Psoas muscle (tissue), 8 donors: ENCODE results near the gene PCDHA4. TPM values are rescaled to one million over a fixed set of nuclear protein-coding genes. Genes with fewer than 3 reads are reported as not detected.

ENCODE experiments used
- ATAC-seq, 4 donors: fragments of 200-7000 bp; cut with Tn5 transposase; one replicate each; pipeline ENCODE4 v1.9.1; 2020; ENCODE audit warnings: moderate library complexity in 3 of 4, mild to moderate bottlenecking in 2 of 4
- DNase-seq, 2 donors: peaks; one replicate each; pipeline ENCODE4 v3.0.0-alpha.2; 2020
- H3K27ac ChIP-seq: fragments of 200-600 bp; one replicate; pipeline ENCODE4 v1.8.0; 2022
- H3K27me3 ChIP-seq, 3 donors: fragments of 200-600 bp in 1 of 3; one replicate each; pipeline versions ENCODE4 v1.6.1 to v1.8.0; 2013 to 2022; ENCODE audit warnings: low read length in 2 of 3, mild to moderate bottlenecking in 2 of 3, moderate library complexity in 1 of 3; ENCODE audit not compliant: insufficient read depth in 3 of 3
- H3K36me3 ChIP-seq, 2 donors: fragments of 200-600 bp in 1 of 2; one replicate each; pipeline versions ENCODE4 v1.6.1 to v1.8.0; 2013 to 2022; ENCODE audit warnings: low read depth in 1 of 2, mild to moderate bottlenecking in 1 of 2, moderate library complexity in 1 of 2; ENCODE audit not compliant: insufficient read depth in 1 of 2
- H3K4me1 ChIP-seq: fragments of 200-600 bp; one replicate; pipeline ENCODE4 v1.8.0; 2022
- H3K4me3 ChIP-seq: fragments of 200-600 bp; one replicate; pipeline ENCODE4 v1.8.0; 2022; ENCODE audit warnings: mild to moderate bottlenecking
- H3K9me3 ChIP-seq: fragments of 200-600 bp; one replicate; pipeline ENCODE4 v1.8.0; 2022
- WGBS, 3 donors: extraction: QIAGEN DNeasy Blood & Tissue Kit; methylation state at CpG; one replicate each; pipeline versions ENCODE4 v1.1.6 to v1.1.7; 2013; 5-methylcytosine and 5-hydroxymethylcytosine counted together
- intact Hi-C, 2 donors: fragments of 100-400 bp; cut with DNase I; formaldehyde crosslinking; loops; one replicate each; pipeline versions ENCODE4 v1.11.0 to v1.14.2; 2022
- polyA plus RNA-seq, 3 donors: library from polyadenylated mRNA; stranded (reverse); fragments of 200-250 nt; gene quantifications; one replicate each; pipeline ENCODE4 v1.2.3, GENCODE V29; 2013
- total RNA-seq, 4 donors: library from RNA; stranded (reverse); fragmentation: NEBNext Ultra II Directional in 2 of 4; extraction: Animal tissue kit (Norgen Biotek cat#: 25700) in 2 of 4; gene quantifications; one replicate each; pipeline versions ENCODE4 v1.2.1 to v1.2.4, GENCODE V29; 2021 to 2023
- TF ChIP-seq, protein P1 (sequence below): fragments of 200-600 bp; IDR thresholded peaks from one replicate; pipeline ENCODE4 v1.8.0; 2022; ENCODE audit warnings: antibody characterized with exemption
- donor health status: healthy with polysubstance abuse.
- donor health status: DM: no; HTN: no; CAD: no; lungs with moderate emphysema.
- donor health status: Bipolar disorder and iron deficiency.
- donor health status: healthy.
- donor health status: DM: yes; HTN: yes; CAD: no.
- donor health status: DM: no; HTN: no; CAD: no.
- donor health status: DM: no; HTN: no; CAD: no.
- donor health status: DM: yes; HTN: yes; CAD: no.

PCDHA4 gene
- total and polyA plus RNA-seq, 7 donors: 0.01 to 0.08 (median 0.06) TPM; not detected in 2

DNA sequence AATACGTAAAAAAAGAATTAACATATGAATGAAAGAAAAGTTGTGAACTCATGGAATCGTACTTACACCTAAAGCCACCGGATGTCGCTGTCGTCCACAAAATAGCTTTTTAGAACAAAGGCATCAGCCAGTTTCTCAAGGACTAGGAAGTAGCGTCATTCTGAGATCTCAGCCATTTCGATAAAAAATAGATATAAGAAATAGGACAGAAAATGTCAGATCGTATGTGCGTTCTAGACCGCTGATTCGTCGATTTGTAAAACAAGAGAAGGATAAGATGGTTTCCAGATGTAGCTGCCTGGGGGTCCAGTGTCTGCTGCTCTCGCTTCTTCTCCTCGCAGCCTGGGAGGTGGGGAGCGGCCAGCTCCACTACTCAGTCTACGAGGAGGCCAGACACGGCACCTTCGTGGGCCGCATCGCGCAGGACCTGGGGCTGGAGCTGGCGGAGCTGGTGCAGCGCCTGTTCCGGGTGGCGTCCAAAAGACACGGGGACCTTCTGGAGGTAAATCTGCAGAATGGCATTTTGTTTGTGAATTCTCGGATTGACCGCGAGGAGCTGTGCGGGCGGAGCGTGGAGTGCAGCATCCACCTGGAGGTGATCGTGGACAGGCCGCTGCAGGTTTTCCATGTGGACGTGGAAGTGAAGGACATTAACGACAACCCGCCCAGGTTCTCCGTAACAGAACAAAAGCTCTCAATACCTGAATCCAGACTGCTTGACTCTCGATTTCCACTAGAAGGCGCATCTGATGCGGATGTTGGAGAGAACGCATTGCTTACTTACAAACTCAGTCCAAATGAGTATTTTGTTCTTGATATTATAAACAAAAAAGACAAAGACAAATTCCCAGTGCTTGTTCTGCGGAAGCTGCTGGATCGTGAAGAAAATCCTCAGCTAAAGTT is 49.2 kb downstream of the PCDHA4 start, which contains the start of gene PCDHA10:
Gene PCDHA10, plus strand, starts transcription at position 126 of the 903 bp plus-strand sequence. Its CDS starts 152 bp downstream, at position 278.
- Histone ChIP-seq H3K36me3 (no peaks in the 10 kb centered on the region), H3K27me3 (peaks cover 0 to 14% (median 4%) of the 10 kb centered on the region in 3 donors), H3K27ac (no peak within 1 kb of the TSS), H3K9me3 (peaks cover 2% of the 10 kb centered on the region), H3K4me1 (no peaks in the 10 kb centered on the region), H3K4me3 (no peak within 1 kb of the TSS)
- WGBS, 3 donors: 18 to 19% methylated on average over 31 to 44 of the region's 44 CpGs; no CpG with 5 or more reads in 1 of the 3 donors
- DNase-seq (no peak), ATAC-seq (no peak)
- intact Hi-C loops: no loop called here
- TF ChIP-seq, protein P1, sequence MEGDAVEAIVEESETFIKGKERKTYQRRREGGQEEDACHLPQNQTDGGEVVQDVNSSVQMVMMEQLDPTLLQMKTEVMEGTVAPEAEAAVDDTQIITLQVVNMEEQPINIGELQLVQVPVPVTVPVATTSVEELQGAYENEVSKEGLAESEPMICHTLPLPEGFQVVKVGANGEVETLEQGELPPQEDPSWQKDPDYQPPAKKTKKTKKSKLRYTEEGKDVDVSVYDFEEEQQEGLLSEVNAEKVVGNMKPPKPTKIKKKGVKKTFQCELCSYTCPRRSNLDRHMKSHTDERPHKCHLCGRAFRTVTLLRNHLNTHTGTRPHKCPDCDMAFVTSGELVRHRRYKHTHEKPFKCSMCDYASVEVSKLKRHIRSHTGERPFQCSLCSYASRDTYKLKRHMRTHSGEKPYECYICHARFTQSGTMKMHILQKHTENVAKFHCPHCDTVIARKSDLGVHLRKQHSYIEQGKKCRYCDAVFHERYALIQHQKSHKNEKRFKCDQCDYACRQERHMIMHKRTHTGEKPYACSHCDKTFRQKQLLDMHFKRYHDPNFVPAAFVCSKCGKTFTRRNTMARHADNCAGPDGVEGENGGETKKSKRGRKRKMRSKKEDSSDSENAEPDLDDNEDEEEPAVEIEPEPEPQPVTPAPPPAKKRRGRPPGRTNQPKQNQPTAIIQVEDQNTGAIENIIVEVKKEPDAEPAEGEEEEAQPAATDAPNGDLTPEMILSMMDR: no peak

DNA sequence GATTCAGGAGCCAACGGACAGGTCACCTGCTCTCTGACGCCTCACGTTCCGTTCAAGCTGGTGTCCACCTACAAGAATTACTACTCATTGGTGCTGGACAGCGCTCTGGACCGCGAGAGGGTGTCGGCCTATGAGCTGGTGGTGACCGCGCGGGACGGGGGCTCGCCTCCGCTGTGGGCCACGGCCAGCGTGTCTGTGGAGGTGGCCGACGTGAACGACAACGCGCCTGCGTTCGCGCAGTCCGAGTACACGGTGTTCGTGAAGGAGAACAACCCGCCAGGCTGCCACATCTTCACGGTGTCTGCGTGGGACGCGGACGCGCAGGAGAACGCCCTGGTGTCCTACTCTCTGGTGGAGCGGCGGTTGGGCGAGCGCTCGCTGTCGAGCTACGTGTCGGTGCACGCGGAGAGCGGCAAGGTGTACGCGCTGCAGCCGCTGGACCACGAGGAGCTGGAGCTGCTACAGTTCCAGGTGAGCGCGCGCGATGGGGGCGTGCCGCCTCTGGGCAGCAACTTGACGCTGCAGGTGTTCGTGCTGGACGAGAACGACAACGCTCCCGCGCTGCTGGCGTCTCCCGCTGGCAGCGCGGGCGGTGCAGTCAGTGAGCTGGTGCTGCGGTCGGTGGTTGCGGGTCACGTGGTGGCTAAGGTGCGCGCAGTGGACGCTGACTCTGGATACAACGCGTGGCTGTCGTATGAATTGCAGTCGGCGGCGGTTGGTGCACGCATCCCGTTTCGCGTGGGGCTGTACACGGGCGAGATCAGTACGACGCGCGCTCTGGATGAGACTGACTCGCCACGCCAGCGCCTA is 50.5 kb downstream of the PCDHA4 start:
- Histone ChIP-seq H3K27me3 (peaks cover 0 to 19% (median 6%) of the 10 kb centered on the region in 3 donors), H3K4me3 (no peak overlapping the region), H3K36me3 (no peaks in the 10 kb centered on the region), H3K4me1 (no peaks in the 10 kb centered on the region), H3K27ac (no peak overlapping the region), H3K9me3 (peaks cover 2% of the 10 kb centered on the region)
- WGBS, 3 donors: 48 to 60% methylated on average over 74 to 94 of the region's 94 CpGs; no CpG with 5 or more reads in 1 of the 3 donors
- intact Hi-C loops: no loop called here
- no peak for DNase-seq
- ATAC-seq: no peak
- TF ChIP-seq, protein P1: no peak

DNA sequence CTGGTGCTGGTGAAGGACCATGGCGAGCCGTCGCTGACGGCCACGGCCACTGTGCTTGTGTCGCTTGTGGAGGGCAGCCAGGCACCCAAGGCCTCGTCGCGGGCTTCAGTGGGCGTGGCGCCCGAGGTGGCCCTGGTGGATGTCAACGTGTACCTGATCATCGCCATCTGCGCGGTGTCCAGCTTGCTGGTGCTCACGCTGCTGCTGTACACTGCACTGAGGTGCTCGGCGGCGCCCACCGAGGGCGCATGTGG is 51.0 kb downstream of the PCDHA4 start:
- TF ChIP-seq, protein P1: no peak
- WGBS, 3 donors: 55% methylated on average over 22 of the region's 22 CpGs; no CpG with 5 or more reads in 2 of the 3 donors
- H3K4me1 ChIP-seq: no peaks in the 10 kb centered on the region
- no peak overlapping the region for H3K4me3 ChIP-seq
- peaks cover 0 to 19% (median 6%) of the 10 kb centered on the region in 3 donors for H3K27me3 ChIP-seq
- H3K36me3 ChIP-seq: no peaks in the 10 kb centered on the region
- H3K9me3 ChIP-seq: peaks cover 4% of the 10 kb centered on the region
- no peak overlapping the region for H3K27ac ChIP-seq
- ATAC-seq (no peak), DNase-seq (peak; percentile 11 to 46)
- intact Hi-C loops: no loop called here

DNA sequence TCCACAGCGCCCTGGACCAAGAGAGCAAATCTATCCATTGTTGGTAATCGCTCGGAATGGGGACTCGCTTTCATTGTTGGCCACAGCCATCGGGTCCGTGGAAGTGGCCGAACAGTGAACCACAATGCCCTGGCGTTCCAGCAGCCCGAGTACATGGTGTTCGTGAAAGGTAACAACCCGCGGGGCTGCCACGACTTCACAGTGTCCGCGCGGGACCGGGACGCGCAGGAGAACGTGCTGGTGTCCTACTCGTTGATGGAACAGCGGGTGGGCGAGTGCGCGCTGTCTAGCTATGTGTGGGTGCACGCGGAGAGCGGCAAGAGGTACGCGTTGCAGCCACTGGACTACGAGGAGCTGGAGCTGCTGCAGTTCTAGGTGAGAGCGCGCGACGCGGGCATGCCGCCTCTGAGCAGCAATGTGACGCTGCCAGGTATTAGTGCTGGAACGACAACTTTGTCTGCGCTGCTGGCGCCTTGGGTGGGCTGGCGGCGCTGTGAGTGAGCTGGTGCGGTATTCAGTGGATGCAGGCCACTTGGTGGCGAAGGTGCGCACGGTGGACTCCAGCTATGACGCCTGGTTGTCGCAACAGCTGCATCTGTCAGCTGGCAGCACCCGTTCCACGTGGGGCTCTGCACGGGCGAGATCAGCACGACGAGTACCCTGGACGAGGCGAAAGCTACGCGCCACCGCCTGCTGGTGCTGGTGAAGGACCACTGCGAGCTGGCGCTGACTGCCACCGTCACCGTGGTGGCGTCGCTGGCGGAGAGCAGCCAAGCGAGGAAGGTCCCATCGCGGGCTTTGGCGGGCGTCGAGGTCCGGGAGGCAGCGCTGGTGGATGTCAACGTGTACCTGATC is 55.8 kb downstream of the PCDHA4 start:
- intact Hi-C loops: no loop called here

More for the DNA sequence above, 55.8 kb downstream of the PCDHA4 start:
- Histone ChIP-seq H3K27me3 (peaks cover 0 to 5% (median 4%) of the 10 kb centered on the region in 3 donors), H3K36me3 (no peaks in the 10 kb centered on the region), H3K4me3 (no peak overlapping the region), H3K27ac (no peak overlapping the region), H3K4me1 (no peaks in the 10 kb centered on the region), H3K9me3 (peaks cover 4% of the 10 kb centered on the region)
- DNase-seq: no peak
- 37 to 45% (median 38%) methylated on average over 76 of the region's 76 CpGs for WGBS, 3 donors
- TF ChIP-seq, protein P1: no peak
- ATAC-seq: no peak
